Mesenchymal stem cell (in vitro differentiated cells and primary cell): ENCODE measurements around the gene ZNF324.
A peak's percentile ranks its signal among the peaks of the same experiment; 100 is the strongest.
"Not testable (repeated sequence)": the region's sequence is repeated elsewhere in the genome, so short reads cannot be mapped to it uniquely, and the experiment has no call there.

Experiments
- DNase-seq: peaks from one replicate; pipeline ENCODE4 v3.0.0-alpha.2; 2013
- H2AFZ ChIP-seq: one replicate; pipeline ENCODE4 v1.6.1; 2013; ENCODE audit warnings: low read depth, mild to moderate bottlenecking, control low read depth, inconsistent platforms, low read length, moderate library complexity
- H2AK5ac ChIP-seq: 2 replicates; pipeline ENCODE4 v1.6.1; 2013; ENCODE audit warnings: low read length, moderate library complexity, mild to moderate bottlenecking, inconsistent platforms; ENCODE audit not compliant: severe bottlenecking
- H2BK120ac ChIP-seq: one replicate; pipeline ENCODE4 v1.6.1; 2013; ENCODE audit warnings: low read depth, mild to moderate bottlenecking, inconsistent platforms, low read length, moderate library complexity
- H2BK12ac ChIP-seq, 2 experiments: one replicate each; pipeline ENCODE4 v1.6.1; 2013; ENCODE audit warnings: inconsistent platforms in 2 of 2, low read length in 2 of 2, mild to moderate bottlenecking in 2 of 2, moderate library complexity in 2 of 2, control low read depth in 1 of 2
- H2BK15ac ChIP-seq: one replicate; pipeline ENCODE4 v1.6.1; 2013; ENCODE audit warnings: mild to moderate bottlenecking, low read depth, inconsistent platforms; ENCODE audit not compliant: poor library complexity, severe bottlenecking
- H2BK5ac ChIP-seq: 2 replicates; pipeline ENCODE4 v1.6.1; 2013; ENCODE audit warnings: low read depth, mild to moderate bottlenecking, low read length, control low read depth, inconsistent platforms; ENCODE audit not compliant: poor library complexity, severe bottlenecking
- H3K14ac ChIP-seq, 2 experiments: one replicate each; pipeline ENCODE4 v1.6.1; 2013; ENCODE audit warnings: inconsistent platforms in 2 of 2, low read length in 2 of 2, control low read depth in 1 of 2, mild to moderate bottlenecking in 1 of 2, moderate library complexity in 1 of 2
- H3K18ac ChIP-seq, 2 experiments: one replicate each; pipeline ENCODE4 v1.6.1; 2013; ENCODE audit warnings: inconsistent platforms in 2 of 2, low read length in 2 of 2, control low read depth in 1 of 2, low read depth in 1 of 2, mild to moderate bottlenecking in 1 of 2
- H3K23ac ChIP-seq, 2 experiments: one replicate each; pipeline ENCODE4 v1.6.1; 2013; ENCODE audit warnings: inconsistent platforms in 2 of 2, low read length in 2 of 2, mild to moderate bottlenecking in 2 of 2, moderate library complexity in 2 of 2, control low read depth in 1 of 2
- H3K27ac ChIP-seq: 2 replicates; pipeline ENCODE4 v1.5.1; 2013; ENCODE audit warnings: mild to moderate bottlenecking, moderate library complexity, low read length, control low read depth, inconsistent platforms; ENCODE audit not compliant: poor library complexity, severe bottlenecking
- H3K27me3 ChIP-seq, 2 experiments: 2 replicates each; pipeline versions ENCODE4 v1.6.1 to v1.7.0; 2013; ENCODE audit warnings: low read length in 2 of 2, mild to moderate bottlenecking in 2 of 2, moderate library complexity in 2 of 2, control low read depth in 1 of 2, inconsistent platforms in 1 of 2; ENCODE audit not compliant: control insufficient read depth in 1 of 2, insufficient read depth in 1 of 2
- H3K36me3 ChIP-seq, 2 experiments: 2 replicates each; pipeline versions ENCODE4 v1.6.1 to v1.7.0; 2013; ENCODE audit warnings: low read length in 2 of 2, control low read depth in 1 of 2, inconsistent platforms in 1 of 2, low read depth in 1 of 2, mild to moderate bottlenecking in 1 of 2; ENCODE audit not compliant: insufficient read depth in 2 of 2, control insufficient read depth in 1 of 2
- H3K4ac ChIP-seq, 2 experiments: one replicate each; pipeline ENCODE4 v1.6.1; 2013; ENCODE audit warnings: inconsistent platforms in 2 of 2, low read length in 2 of 2, mild to moderate bottlenecking in 2 of 2, moderate library complexity in 2 of 2, control low read depth in 1 of 2, low read depth in 1 of 2
- H3K4me1 ChIP-seq: 2 replicates; pipeline ENCODE4 v1.6.1; 2013; ENCODE audit warnings: low read depth, low read length, control low read depth; ENCODE audit not compliant: control insufficient read depth, insufficient read depth
- H3K4me2 ChIP-seq: 2 replicates; pipeline ENCODE4 v1.6.1; 2013; ENCODE audit warnings: low read length, mild to moderate bottlenecking, inconsistent platforms; ENCODE audit not compliant: poor library complexity, severe bottlenecking
- H3K4me3 ChIP-seq, 2 experiments: 2 replicates each; pipeline versions ENCODE4 v1.5.1 to v1.7.0; 2013; ENCODE audit warnings: low read length in 2 of 2, mild to moderate bottlenecking in 2 of 2, control low read depth in 1 of 2, low read depth in 1 of 2; ENCODE audit not compliant: insufficient read depth in 1 of 2
- H3K79me1 ChIP-seq: replicated peaks from 2 replicates; pipeline ENCODE4 v1.6.1; 2013; ENCODE audit warnings: mild to moderate bottlenecking, control low read depth, low read length, inconsistent platforms; ENCODE audit not compliant: poor library complexity, severe bottlenecking
- H3K9ac ChIP-seq: 2 replicates; pipeline ENCODE4 v1.7.0; 2013; ENCODE audit warnings: mild to moderate bottlenecking, low read length, moderate library complexity
- H3K9me3 ChIP-seq: 2 replicates; pipeline ENCODE4 v1.7.0; 2013; ENCODE audit warnings: mild to moderate bottlenecking, low read length; ENCODE audit not compliant: control insufficient read depth
- H4K8ac ChIP-seq: one replicate; pipeline ENCODE4 v1.6.1; 2013; ENCODE audit warnings: inconsistent platforms, mild to moderate bottlenecking, low read length, moderate library complexity
- H4K91ac ChIP-seq: one replicate; pipeline ENCODE4 v1.6.1; 2013; ENCODE audit warnings: mild to moderate bottlenecking, low read length, inconsistent platforms
- WGBS: methylation state at CpG from one replicate; pipeline ENCODE4 v1.1.7; 2013; ENCODE audit warnings: mixed read lengths; 5-methylcytosine and 5-hydroxymethylcytosine counted together

ZNF324 gene

GRCh38 chr19:58449980-58450379, 16.9 kb upstream of the ZNF324 start:
- not testable (repeated sequence) for H3K4me2 ChIP-seq, H3K4ac ChIP-seq, H2BK15ac ChIP-seq, H3K14ac ChIP-seq, H3K4me3 ChIP-seq, H2AFZ ChIP-seq, H3K9ac ChIP-seq, H4K8ac ChIP-seq, H3K18ac ChIP-seq, H2BK12ac ChIP-seq, H4K91ac ChIP-seq, H3K23ac ChIP-seq, DNase-seq, H3K79me1 ChIP-seq, H2BK120ac ChIP-seq, H2AK5ac ChIP-seq, H3K9me3 ChIP-seq, H2BK5ac ChIP-seq, H3K27me3 ChIP-seq, H3K4me1 ChIP-seq, H3K27ac ChIP-seq
- peaks cover 13% of the 10 kb centered on the region in 2 experiments for H3K36me3 ChIP-seq
- WGBS = 59% methylated on average over 5 of the region's 5 CpGs

DNA sequence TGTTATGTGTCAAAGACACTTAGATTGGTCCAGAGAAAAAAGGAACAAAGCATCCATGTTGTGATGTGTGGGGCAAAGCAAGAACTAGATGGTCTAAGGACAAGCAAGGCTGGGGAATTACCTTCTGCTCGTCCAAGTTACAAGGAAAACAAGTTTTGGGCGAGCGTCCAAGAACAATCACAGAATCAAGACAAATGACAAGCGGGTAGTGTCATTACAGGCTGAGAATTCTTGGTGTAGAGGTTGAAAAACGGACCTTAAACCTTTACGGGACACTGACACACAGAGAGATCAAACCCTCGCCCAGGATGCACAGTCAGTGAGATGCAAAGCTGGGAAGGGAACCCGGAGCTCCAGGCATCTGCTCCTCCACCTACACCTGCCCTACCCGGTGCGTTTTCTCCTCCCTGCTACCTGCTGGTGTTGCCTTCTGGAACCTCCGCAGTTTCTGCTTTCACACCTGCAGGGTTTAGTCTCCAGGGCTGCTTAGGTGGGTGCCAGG, 16.0 kb upstream of the ZNF324 start:
- Histone ChIP-seq H3K4me1 (peaks cover 5% of the 10 kb centered on the region), H2AFZ (peak overlapping the region; percentile 83), H3K4me3 (peak overlapping the region; percentile 84 to 88), H2BK15ac (no peak overlapping the region), H3K4me2 (peak overlapping the region; percentile 99), H3K79me1 (peaks cover 9% of the 10 kb centered on the region), H4K8ac (peak overlapping the region; percentile 7), H3K23ac (no peak overlapping the region), H3K27me3 (peaks cover 4% of the 10 kb centered on the region in 2 experiments), H3K27ac (no peak overlapping the region), H3K4ac (no peak overlapping the region), H3K36me3 (peaks cover 14 to 20% of the 10 kb centered on the region in 2 experiments), H2BK12ac (no peak overlapping the region), H4K91ac (no peak overlapping the region), H2AK5ac (no peak overlapping the region), H3K14ac (no peak overlapping the region), H3K9ac (peak overlapping the region; percentile 88), H3K18ac (no peak overlapping the region), H2BK5ac (no peak overlapping the region), H3K9me3 (no peaks in the 10 kb centered on the region), H2BK120ac (no peak overlapping the region)
- 16% methylated on average over 11 of the region's 11 CpGs for WGBS
- no peak for DNase-seq

DNA sequence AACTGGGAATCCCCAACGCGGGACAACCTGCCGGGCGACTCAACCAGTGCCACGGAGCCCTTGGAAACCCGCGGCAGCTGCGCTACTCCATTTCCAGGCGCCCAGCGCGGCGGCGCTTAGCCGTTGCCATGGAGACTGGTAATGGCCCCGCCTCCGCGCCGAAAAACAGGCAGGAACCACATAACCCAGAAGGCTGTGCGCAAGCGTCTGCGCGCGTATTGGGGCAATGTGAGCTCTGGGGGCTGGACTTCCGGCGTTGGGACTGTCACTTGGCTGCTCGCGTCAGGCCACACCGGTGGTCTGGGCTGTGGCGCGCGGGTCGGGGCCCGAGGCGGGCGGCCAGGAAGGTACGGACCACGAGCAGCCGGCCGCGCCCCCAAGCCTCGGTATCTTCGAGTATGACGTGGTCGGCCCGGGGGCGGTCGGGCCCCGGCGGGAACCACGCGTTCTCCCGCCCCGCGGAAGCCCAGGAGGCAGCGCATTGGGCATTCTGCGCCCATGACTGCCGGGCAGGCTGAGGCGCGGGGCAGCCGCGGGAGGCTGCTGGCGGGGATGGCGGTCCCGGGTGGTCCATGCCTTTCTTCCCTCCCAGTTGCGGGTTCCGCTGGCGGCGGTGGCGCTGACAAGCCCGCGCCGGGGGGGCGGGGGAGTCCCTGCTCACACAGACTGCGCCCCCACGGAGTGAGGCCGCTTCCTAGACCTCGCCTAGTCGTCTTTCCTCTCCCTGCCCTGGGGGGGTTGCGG, 15.3 kb upstream of the ZNF324 start, which contains the start of gene ZNF324B:
Gene ZNF324B (plus strand): TSS at position 265 of the 744 bp plus-strand sequence. CDS start 2,080 bp downstream, outside the sequence.
- DNase-seq = peak; percentile 97
- H2BK5ac ChIP-seq = no peak within 1 kb of the TSS
- no peak within 1 kb of the TSS for H2BK15ac ChIP-seq
- H3K9ac ChIP-seq = peak within 1 kb of the TSS; percentile 88
- no peak within 1 kb of the TSS for H2BK12ac ChIP-seq
- peak within 1 kb of the TSS; percentile 84 to 88 for H3K4me3 ChIP-seq
- no peak within 1 kb of the TSS for H3K4ac ChIP-seq
- peak within 1 kb of the TSS in 1 of 2 experiments; percentile 6 for H3K14ac ChIP-seq
- no peak within 1 kb of the TSS for H2AK5ac ChIP-seq
- H3K79me1 ChIP-seq = peaks cover 10% of the 10 kb centered on the region
- no peak within 1 kb of the TSS for H4K91ac ChIP-seq
- peak within 1 kb of the TSS; percentile 83 for H2AFZ ChIP-seq
- H3K18ac ChIP-seq = peak within 1 kb of the TSS; percentile 37 to 45
- peak within 1 kb of the TSS in 1 of 2 experiments; percentile 27 for H3K23ac ChIP-seq
- no peaks in the 10 kb centered on the region for H3K9me3 ChIP-seq
- WGBS = under 1% methylated on average over 77 of the region's 79 CpGs
- peak within 1 kb of the TSS; percentile 99 for H3K4me2 ChIP-seq
- H3K4me1 ChIP-seq = peaks cover 5% of the 10 kb centered on the region
- peak within 1 kb of the TSS; percentile 27 for H4K8ac ChIP-seq
- H3K27ac ChIP-seq = no peak within 1 kb of the TSS
- H2BK120ac ChIP-seq = no peak within 1 kb of the TSS
- peaks cover 20 to 27% of the 10 kb centered on the region in 2 experiments for H3K36me3 ChIP-seq
- no peaks in the 10 kb centered on the region for H3K27me3 ChIP-seq

- no peak overlapping the region for H3K4me3 ChIP-seq
- no peak overlapping the region for H2AK5ac ChIP-seq
- no peak overlapping the region for H3K27ac ChIP-seq
- no peak for DNase-seq
- no peak overlapping the region for H2AFZ ChIP-seq
- H3K27me3 ChIP-seq = no peaks in the 10 kb centered on the region
- no peak overlapping the region for H2BK15ac ChIP-seq
- no peak overlapping the region for H4K91ac ChIP-seq
- H4K8ac ChIP-seq = no peak overlapping the region
- no peak overlapping the region for H2BK12ac ChIP-seq
- H3K36me3 ChIP-seq = peaks cover 32 to 37% of the 10 kb centered on the region in 2 experiments
- peaks cover 5% of the 10 kb centered on the region for H3K4me1 ChIP-seq
- H3K79me1 ChIP-seq = peaks cover 15% of the 10 kb centered on the region
- H3K4ac ChIP-seq = no peak overlapping the region
- H3K9me3 ChIP-seq = no peaks in the 10 kb centered on the region
- no peak overlapping the region for H3K4me2 ChIP-seq
- H3K23ac ChIP-seq = no peak overlapping the region
- H3K9ac ChIP-seq = no peak overlapping the region
- 94% methylated on average over 6 of the region's 6 CpGs for WGBS
- no peak overlapping the region for H2BK5ac ChIP-seq
- no peak overlapping the region for H3K14ac ChIP-seq
- no peak overlapping the region for H3K18ac ChIP-seq
- H2BK120ac ChIP-seq = no peak overlapping the region
Observed at GRCh38 chr19:58453743-58454142, 13.1 kb upstream of the ZNF324 start.
